ENCODE measurements around the gene SMDT1. TPM values are rescaled to one million over a fixed set of nuclear protein-coding genes. Genes with fewer than 3 reads are reported as not detected.

The SMDT1 gene
- total RNA-seq, 1 experiment from 2014 or later = 18.3 TPM

GRCh38 chr22:42050641-42051180 is 28.8 kb upstream of the SMDT1 start:
- H3K4me1 ChIP-seq (ENCODE audit: insufficient read depth, low read length) = no peaks in the 10 kb centered on the region

GRCh38 chr22:42052765-42053164 is 26.7 kb upstream of the SMDT1 start:
- Histone ChIP-seq H3K27me3 (ENCODE audit: low read length) (no peaks in the 10 kb centered on the region), H3K79me2 (ENCODE audit: low read length) (no peaks in the 10 kb centered on the region), H3K9me3 (ENCODE audit: low read length) (peaks cover 6% of the 10 kb centered on the region), H3K4me2 (ENCODE audit: low read length) (no peak overlapping the region), H3F3A (ENCODE audit: low read length, unreplicated experiment) (no peaks in the 10 kb centered on the region), H3K9me2 (replicated peaks; ENCODE audit: low read length) (no peaks in the 10 kb centered on the region), H3K27ac (ENCODE audit: low read length) (no peak overlapping the region), H3K4me1 (ENCODE audit: insufficient read depth, low read length) (no peaks in the 10 kb centered on the region), H4K20me1 (ENCODE audit: low read length) (no peaks in the 10 kb centered on the region), H3K4me3 (ENCODE audit: low read length) (no peak overlapping the region), H2AFZ (ENCODE audit: low read length) (no peak overlapping the region), H3K36me3 (ENCODE audit: low read depth, low read length) (no peaks in the 10 kb centered on the region), H3K9ac (ENCODE audit: low read length) (no peak overlapping the region)
- ChIA-PET CTCF (no interaction called here), POLR2A (ENCODE audit: unreplicated experiment) (no interaction called here)
- ATAC-seq = no peak
- no TSS peak for BruUV-seq (replicated peaks)
- TF ChIP-seq EZH2 (IDR thresholded peaks at IDR 0.05; ENCODE audit: low read length, unreplicated experiment) (no peak), EZH2phosphoT487 (IDR thresholded peaks at IDR 0.05; ENCODE audit: borderline replicate concordance, low read length) (no peak), CTCF (conservative IDR thresholded peaks at IDR 0.05; ENCODE audit: low read depth, low read length) (no peak)
- no peak for DNase-seq
- intact Hi-C loops (cut with micrococcal nuclease) = no loop called here

More at GRCh38 chr22:42050641-42051180, 28.8 kb upstream of the SMDT1 start:
- no peak for DNase-seq
- Histone ChIP-seq H3K4me3 (ENCODE audit: low read length) (no peak overlapping the region), H4K20me1 (ENCODE audit: low read length) (no peaks in the 10 kb centered on the region), H3K9me3 (ENCODE audit: low read length) (no peaks in the 10 kb centered on the region), H3F3A (ENCODE audit: low read length, unreplicated experiment) (no peaks in the 10 kb centered on the region), H3K79me2 (ENCODE audit: low read length) (no peaks in the 10 kb centered on the region), H3K9me2 (replicated peaks; ENCODE audit: low read length) (no peaks in the 10 kb centered on the region), H2AFZ (ENCODE audit: low read length) (no peak overlapping the region), H3K27me3 (ENCODE audit: low read length) (no peaks in the 10 kb centered on the region), H3K9ac (ENCODE audit: low read length) (no peak overlapping the region), H3K36me3 (ENCODE audit: low read depth, low read length) (no peaks in the 10 kb centered on the region), H3K27ac (ENCODE audit: low read length) (no peak overlapping the region), H3K4me2 (ENCODE audit: low read length) (no peak overlapping the region)
- intact Hi-C loops (cut with micrococcal nuclease) = no loop called here
- TF ChIP-seq EZH2phosphoT487 (IDR thresholded peaks at IDR 0.05; ENCODE audit: borderline replicate concordance, low read length) (no peak), CTCF (conservative IDR thresholded peaks at IDR 0.05; ENCODE audit: low read depth, low read length) (no peak), EZH2 (IDR thresholded peaks at IDR 0.05; ENCODE audit: low read length, unreplicated experiment) (no peak)
- no TSS peak for BruUV-seq (replicated peaks)
- ATAC-seq = no peak
- ChIA-PET CTCF (no interaction called here), POLR2A (ENCODE audit: unreplicated experiment) (no interaction called here)

GRCh38 chr22:42056757-42057511 is 22.6 kb upstream of the SMDT1 start:
- Histone ChIP-seq H3K4me1 (ENCODE audit: insufficient read depth, low read length) (no peaks in the 10 kb centered on the region), H4K20me1 (ENCODE audit: low read length) (no peaks in the 10 kb centered on the region), H3K27ac (ENCODE audit: low read length) (no peak overlapping the region), H3K9me3 (ENCODE audit: low read length) (peaks cover 6% of the 10 kb centered on the region), H3K9ac (ENCODE audit: low read length) (no peak overlapping the region), H3K4me2 (ENCODE audit: low read length) (no peak overlapping the region), H3K27me3 (ENCODE audit: low read length) (no peaks in the 10 kb centered on the region), H3K36me3 (ENCODE audit: low read depth, low read length) (peaks cover 15% of the 10 kb centered on the region; the same call in 1 of the 2 replicates), H3F3A (ENCODE audit: low read length, unreplicated experiment) (no peaks in the 10 kb centered on the region), H3K4me3 (ENCODE audit: low read length) (no peak overlapping the region), H2AFZ (ENCODE audit: low read length) (no peak overlapping the region), H3K79me2 (ENCODE audit: low read length) (no peaks in the 10 kb centered on the region), H3K9me2 (replicated peaks; ENCODE audit: low read length) (no peaks in the 10 kb centered on the region)
- intact Hi-C loops (cut with micrococcal nuclease) = no loop called here
- ChIA-PET CTCF (no interaction called here), POLR2A (ENCODE audit: unreplicated experiment) (no interaction called here)
- no peak for DNase-seq
- no peak for TF ChIP-seq EZH2phosphoT487 (IDR thresholded peaks at IDR 0.05; ENCODE audit: borderline replicate concordance, low read length)
- TF ChIP-seq CTCF (conservative IDR thresholded peaks at IDR 0.05; ENCODE audit: low read depth, low read length) = no peak
- TF ChIP-seq EZH2 (IDR thresholded peaks at IDR 0.05; ENCODE audit: low read length, unreplicated experiment) = no peak
- no peak for ATAC-seq
- BruUV-seq (replicated peaks) = no TSS peak

All from PC-3 (cell line).